Hepatocyte (in vitro differentiated cells): ENCODE results near the gene PRPSAP1. TPM values are rescaled to one million over a fixed set of nuclear protein-coding genes. Genes with fewer than 3 reads are reported as not detected.

Experiments used
- DNase-seq: peaks from one replicate; pipeline ENCODE4 v3.0.0-alpha.2; 2016; ENCODE audit warnings: low spot score
- H2AFZ ChIP-seq: fragments of 200-600 bp; sonication (generic); 2 replicates; pipeline ENCODE4 v1.6.0; 2016; ENCODE audit warnings: antibody characterized with exemption, mild to moderate bottlenecking
- H3K27ac ChIP-seq: fragments of 200-600 bp; sonication (generic); 2 replicates; pipeline ENCODE4 v1.5.1; 2016; ENCODE audit warnings: mild to moderate bottlenecking
- H3K27me3 ChIP-seq: fragments of 200-600 bp; sonication (generic); 2 replicates; pipeline ENCODE4 v1.6.1; 2016
- H3K36me3 ChIP-seq: fragments of 200-600 bp; sonication (generic); replicated peaks from 2 replicates; pipeline ENCODE4 v1.5.1; 2016; ENCODE audit warnings: low read depth; ENCODE audit not compliant: insufficient read depth
- H3K4me1 ChIP-seq: fragments of 200-600 bp; sonication (generic); 2 replicates; pipeline ENCODE4 v1.5.1; 2016; ENCODE audit warnings: mild to moderate bottlenecking, moderate library complexity; ENCODE audit not compliant: insufficient read depth
- H3K4me2 ChIP-seq: fragments of 200-600 bp; sonication (generic); 2 replicates; pipeline ENCODE4 v1.6.0; 2016
- H3K4me3 ChIP-seq: fragments of 200-600 bp; sonication (generic); 2 replicates; pipeline ENCODE4 v1.5.1; 2016; ENCODE audit warnings: mild to moderate bottlenecking
- H3K79me2 ChIP-seq: fragments of 200-600 bp; sonication (generic); 2 replicates; pipeline ENCODE4 v1.6.0; 2017; ENCODE audit warnings: mild to moderate bottlenecking
- H3K9me2 ChIP-seq: fragments of 200-600 bp; sonication (generic); replicated peaks from 2 replicates; pipeline ENCODE4 v1.6.0; 2017; ENCODE audit warnings: mild to moderate bottlenecking; ENCODE audit not compliant: insufficient read depth
- H3K9me3 ChIP-seq: fragments of 200-600 bp; sonication (generic); 2 replicates; pipeline ENCODE4 v1.5.1; 2016; ENCODE audit warnings: low read depth, mild to moderate bottlenecking
- H4K20me1 ChIP-seq: fragments of 200-600 bp; sonication (generic); 2 replicates; pipeline ENCODE4 v1.6.0; 2016; ENCODE audit warnings: mild to moderate bottlenecking; ENCODE audit not compliant: insufficient read depth, poor library complexity, severe bottlenecking
- EZH2 ChIP-seq: fragments of 200-600 bp; sonication (generic); IDR thresholded peaks from 2 replicates; pipeline ENCODE4 v1.6.1; 2016; ENCODE audit warnings: antibody characterized with exemption, mild to moderate bottlenecking, borderline replicate concordance
- EZH2phosphoT487 ChIP-seq: fragments of 200-600 bp; sonication (generic); IDR thresholded peaks from one replicate; pipeline ENCODE4 v1.6.1; 2018; ENCODE audit warnings: antibody characterized with exemption, mild to moderate bottlenecking, low read depth, moderate library complexity; ENCODE audit not compliant: unreplicated experiment, severe bottlenecking
- WGBS: methylation state at CpG from one replicate; pipeline ENCODE4 v1.1.6; 2016; ENCODE audit warnings: low lambda C conversion rate; ENCODE audit errors: missing lambda C conversion rate; 5-methylcytosine and 5-hydroxymethylcytosine counted together
- polyA plus RNA-seq: library from polyadenylated mRNA; unstranded; fragments of >200 nt; fragmentation: Nextera tagmentation; extraction: Ambion mirVana; gene quantifications from 2 replicates; pipeline ENCODE4 v1.2.1, GENCODE V29; 2016
- total RNA-seq: library from RNA; depleted of rRNA; stranded (reverse); fragments of >200 nt; gene quantifications from 2 replicates; pipeline ENCODE4 v1.2.3, GENCODE V29; 2014
- TF ChIP-seq, protein P1 (sequence below): fragments of 200-600 bp; sonication (generic); IDR thresholded peaks from 2 replicates; pipeline ENCODE4 v1.5.1; 2016; ENCODE audit warnings: antibody characterized with exemption, mild to moderate bottlenecking; ENCODE audit not compliant: poor library complexity

The PRPSAP1 gene
- total and polyA plus RNA-seq, 2 experiments from 2014 or later: 61.8 to 62.3 TPM

DNA sequence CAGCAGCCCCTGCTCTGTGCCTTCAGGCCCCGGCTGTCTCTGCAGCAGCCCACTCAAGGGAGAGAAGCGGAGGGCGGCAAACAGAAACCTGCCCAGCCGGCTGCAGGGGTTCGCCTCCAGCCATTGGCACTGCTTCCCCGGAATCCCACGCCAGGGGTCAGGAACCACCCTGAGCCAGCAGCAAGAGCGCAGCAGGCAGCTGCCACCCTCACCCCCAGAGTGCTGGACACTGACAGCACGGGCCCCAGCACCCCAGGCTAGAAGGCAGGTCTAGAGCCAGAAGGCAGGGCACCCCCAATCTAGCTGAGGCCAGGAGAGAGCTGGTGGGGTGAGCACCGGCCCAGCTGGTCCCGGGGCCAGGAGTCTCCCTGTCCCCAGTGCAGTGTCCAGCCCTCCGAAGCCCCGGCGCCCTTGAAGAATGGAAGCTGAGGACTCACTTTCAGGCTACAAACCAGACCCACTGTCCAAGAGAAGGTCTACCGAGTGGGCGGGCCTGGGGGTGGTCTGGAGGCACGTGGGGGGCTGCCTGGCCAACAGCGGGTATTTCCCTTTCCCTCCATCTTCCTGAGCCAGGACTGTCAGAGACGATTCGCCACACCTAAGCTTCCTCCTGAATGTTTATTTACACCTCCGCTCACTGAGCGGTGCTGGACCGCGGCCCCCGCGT is 80.1 kb downstream of the PRPSAP1 start:
- Histone ChIP-seq H3K27ac (no peak overlapping the region), H4K20me1 (no peaks in the 10 kb centered on the region), H3K9me3 (no peaks in the 10 kb centered on the region), H3K4me1 (peaks cover 11% of the 10 kb centered on the region), H3K4me3 (no peak overlapping the region), H3K4me2 (no peak overlapping the region), H2AFZ (no peak overlapping the region), H3K36me3 (no peaks in the 10 kb centered on the region), H3K79me2 (peaks cover 9% of the 10 kb centered on the region), H3K9me2 (no peaks in the 10 kb centered on the region), H3K27me3 (no peaks in the 10 kb centered on the region)
- TF ChIP-seq, protein P1, sequence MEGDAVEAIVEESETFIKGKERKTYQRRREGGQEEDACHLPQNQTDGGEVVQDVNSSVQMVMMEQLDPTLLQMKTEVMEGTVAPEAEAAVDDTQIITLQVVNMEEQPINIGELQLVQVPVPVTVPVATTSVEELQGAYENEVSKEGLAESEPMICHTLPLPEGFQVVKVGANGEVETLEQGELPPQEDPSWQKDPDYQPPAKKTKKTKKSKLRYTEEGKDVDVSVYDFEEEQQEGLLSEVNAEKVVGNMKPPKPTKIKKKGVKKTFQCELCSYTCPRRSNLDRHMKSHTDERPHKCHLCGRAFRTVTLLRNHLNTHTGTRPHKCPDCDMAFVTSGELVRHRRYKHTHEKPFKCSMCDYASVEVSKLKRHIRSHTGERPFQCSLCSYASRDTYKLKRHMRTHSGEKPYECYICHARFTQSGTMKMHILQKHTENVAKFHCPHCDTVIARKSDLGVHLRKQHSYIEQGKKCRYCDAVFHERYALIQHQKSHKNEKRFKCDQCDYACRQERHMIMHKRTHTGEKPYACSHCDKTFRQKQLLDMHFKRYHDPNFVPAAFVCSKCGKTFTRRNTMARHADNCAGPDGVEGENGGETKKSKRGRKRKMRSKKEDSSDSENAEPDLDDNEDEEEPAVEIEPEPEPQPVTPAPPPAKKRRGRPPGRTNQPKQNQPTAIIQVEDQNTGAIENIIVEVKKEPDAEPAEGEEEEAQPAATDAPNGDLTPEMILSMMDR: no peak
- TF ChIP-seq EZH2phosphoT487 (no peak), EZH2 (no peak)
- DNase-seq: no peak
- WGBS: 76% methylated on average over 18 of the region's 26 CpGs

- Histone ChIP-seq H3K27me3 (no peaks in the 10 kb centered on the region), H4K20me1 (no peaks in the 10 kb centered on the region), H3K27ac (peak overlapping the region; percentile 43), H3K4me3 (no peak overlapping the region), H3K36me3 (no peaks in the 10 kb centered on the region), H3K9me2 (no peaks in the 10 kb centered on the region), H3K79me2 (peaks cover 17% of the 10 kb centered on the region), H3K4me2 (peak overlapping the region; percentile 60), H3K9me3 (no peaks in the 10 kb centered on the region), H3K4me1 (peaks cover 18% of the 10 kb centered on the region), H2AFZ (no peak overlapping the region)
- 82% methylated on average over 16 of the region's 19 CpGs for WGBS
- TF ChIP-seq, protein P1: no peak
- no peak for TF ChIP-seq EZH2phosphoT487
- TF ChIP-seq EZH2: no peak
- DNase-seq: no peak
Observed at GRCh38 chr17:76272541-76273444, 80.9 kb downstream of the PRPSAP1 start.

GRCh38 chr17:76271669-76272540 is 81.8 kb downstream of the PRPSAP1 start:
- Histone ChIP-seq H3K4me2 (peak overlapping the region; percentile 60), H3K4me1 (peaks cover 22% of the 10 kb centered on the region), H3K27ac (peak overlapping the region; percentile 43), H3K27me3 (no peaks in the 10 kb centered on the region), H3K4me3 (no peak overlapping the region), H3K9me2 (no peaks in the 10 kb centered on the region), H3K36me3 (no peaks in the 10 kb centered on the region), H3K9me3 (no peaks in the 10 kb centered on the region), H3K79me2 (peaks cover 26% of the 10 kb centered on the region), H2AFZ (no peak overlapping the region), H4K20me1 (no peaks in the 10 kb centered on the region)
- 72% methylated on average over 27 of the region's 38 CpGs for WGBS
- TF ChIP-seq EZH2: no peak
- no peak for TF ChIP-seq EZH2phosphoT487
- TF ChIP-seq, protein P1: no peak
- no peak for DNase-seq
